ENCODE data around the gene RAX.

GRCh38 chr18:59218018-59218417, 55.2 kb downstream of the RAX start:
- no peak for TF ChIP-seq CTCF (conservative IDR thresholded peaks at IDR 0.05; ENCODE audit: low read depth, low read length)
- TF ChIP-seq EZH2 (IDR thresholded peaks at IDR 0.05; ENCODE audit: borderline replicate concordance, low read depth, low read length, poor library complexity, severe bottlenecking): no peak

Measured in A673 (cell line).